ENCODE results near the gene CDYL. TPM values are rescaled to one million over a fixed set of nuclear protein-coding genes. Genes with fewer than 3 reads are reported as not detected.

CDYL gene
- total RNA-seq, 2 donors from 2014 or later: 6.6 to 8.0 TPM

DNA sequence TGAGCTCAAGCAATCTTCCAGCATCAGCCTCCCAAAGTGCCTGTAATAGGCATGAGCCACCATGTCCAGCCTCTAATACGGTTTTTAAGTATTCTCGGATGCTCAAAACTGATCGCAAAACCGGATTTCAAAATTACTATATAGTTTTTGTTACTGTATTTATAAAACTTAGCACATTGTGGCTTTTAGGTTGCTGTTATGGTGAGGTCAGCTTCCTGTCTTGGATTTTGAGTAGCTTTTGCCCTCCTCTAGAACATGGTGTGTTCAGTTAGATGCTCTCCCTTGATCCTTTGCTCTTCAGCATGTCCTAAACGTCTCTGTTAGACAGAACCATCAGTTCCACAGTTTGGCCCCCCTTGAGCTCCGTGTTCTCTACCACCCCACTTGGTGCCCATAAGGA lies 131.4 kb downstream of the CDYL start:
- Histone ChIP-seq H3K9me3 (no peaks in the 10 kb centered on the region), H3K36me3 (replicated peaks in 1 of 2; ENCODE audit: insufficient read depth in 1 of 2, low read depth in 2 of 2) (no peaks in the 10 kb centered on the region), H3K27ac (no peak overlapping the region), H3K27me3 (no peaks in the 10 kb centered on the region), H3K4me1 (peaks cover 22% of the 10 kb centered on the region), H3K4me3 (no peak overlapping the region)
- TF ChIP-seq POLR2A (IDR thresholded peaks at IDR 0.05): no peak
- TF ChIP-seq, protein P1, sequence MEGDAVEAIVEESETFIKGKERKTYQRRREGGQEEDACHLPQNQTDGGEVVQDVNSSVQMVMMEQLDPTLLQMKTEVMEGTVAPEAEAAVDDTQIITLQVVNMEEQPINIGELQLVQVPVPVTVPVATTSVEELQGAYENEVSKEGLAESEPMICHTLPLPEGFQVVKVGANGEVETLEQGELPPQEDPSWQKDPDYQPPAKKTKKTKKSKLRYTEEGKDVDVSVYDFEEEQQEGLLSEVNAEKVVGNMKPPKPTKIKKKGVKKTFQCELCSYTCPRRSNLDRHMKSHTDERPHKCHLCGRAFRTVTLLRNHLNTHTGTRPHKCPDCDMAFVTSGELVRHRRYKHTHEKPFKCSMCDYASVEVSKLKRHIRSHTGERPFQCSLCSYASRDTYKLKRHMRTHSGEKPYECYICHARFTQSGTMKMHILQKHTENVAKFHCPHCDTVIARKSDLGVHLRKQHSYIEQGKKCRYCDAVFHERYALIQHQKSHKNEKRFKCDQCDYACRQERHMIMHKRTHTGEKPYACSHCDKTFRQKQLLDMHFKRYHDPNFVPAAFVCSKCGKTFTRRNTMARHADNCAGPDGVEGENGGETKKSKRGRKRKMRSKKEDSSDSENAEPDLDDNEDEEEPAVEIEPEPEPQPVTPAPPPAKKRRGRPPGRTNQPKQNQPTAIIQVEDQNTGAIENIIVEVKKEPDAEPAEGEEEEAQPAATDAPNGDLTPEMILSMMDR (IDR thresholded peaks at IDR 0.05): no peak
- no peak for DNase-seq
- intact Hi-C loops (cut with DNase I): no loop called here
- ATAC-seq: no peak
- 81 to 90% methylated on average over 6 of the region's 6 CpGs for WGBS, 2 donors

GRCh38 chr6:4908062-4908461 lies 131.9 kb downstream of the CDYL start:
- Histone ChIP-seq H3K36me3 (replicated peaks in 1 of 2; ENCODE audit: insufficient read depth in 1 of 2, low read depth in 2 of 2) (no peaks in the 10 kb centered on the region), H3K27ac (no peak overlapping the region), H3K4me3 (no peak overlapping the region), H3K9me3 (no peaks in the 10 kb centered on the region), H3K27me3 (no peaks in the 10 kb centered on the region), H3K4me1 (peaks cover 22% of the 10 kb centered on the region)
- ATAC-seq: no peak
- no peak for DNase-seq
- intact Hi-C loops (cut with DNase I): no loop called here
- TF ChIP-seq POLR2A (IDR thresholded peaks at IDR 0.05): no peak
- WGBS, 2 donors: 94 to 98% methylated on average over 4 of the region's 4 CpGs

DNA sequence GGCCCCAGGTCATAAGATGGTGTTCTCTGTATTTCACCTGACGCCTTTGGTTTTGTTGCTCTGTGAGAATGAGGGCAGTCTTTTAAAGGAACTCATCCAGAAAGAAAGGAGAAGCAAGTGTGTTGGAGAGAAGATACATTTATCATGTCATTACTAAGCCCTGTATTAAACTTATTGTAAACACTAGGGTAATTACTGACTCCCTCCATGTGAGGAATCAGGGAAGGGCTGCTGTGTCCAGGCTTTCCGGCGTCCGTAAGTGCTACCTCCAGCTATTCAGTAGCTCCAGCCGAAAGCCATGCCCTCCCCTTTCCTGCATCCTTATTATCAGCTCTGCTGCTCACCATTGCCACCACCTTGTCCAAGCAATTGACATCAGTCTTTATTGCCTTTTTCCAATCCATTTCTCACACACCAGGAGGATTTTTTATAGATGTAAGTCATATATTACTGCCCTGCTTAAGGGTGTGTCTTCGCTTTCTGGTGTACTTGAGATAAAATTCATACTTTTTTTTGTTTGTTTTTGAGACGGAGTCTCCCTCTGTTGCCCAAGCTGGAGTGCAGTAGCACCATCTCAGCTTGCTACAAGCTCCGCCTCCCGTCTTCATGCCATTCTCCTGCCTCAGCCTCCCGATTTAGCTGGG lies 133.0 kb downstream of the CDYL start:
- 84 to 88% methylated on average over 10 of the region's 10 CpGs for WGBS, 2 donors
- peaks cover 29% of the 10 kb centered on the region for H3K4me1 ChIP-seq
- DNase-seq (no peak), ATAC-seq (no peak)
- no peaks in the 10 kb centered on the region for H3K27me3 ChIP-seq
- no peaks in the 10 kb centered on the region for H3K36me3 ChIP-seq (replicated peaks in 1 of 2; ENCODE audit: insufficient read depth in 1 of 2, low read depth in 2 of 2)
- intact Hi-C loops (cut with DNase I): no loop called here
- TF ChIP-seq POLR2A (IDR thresholded peaks at IDR 0.05): no peak
- no peak overlapping the region for H3K27ac ChIP-seq
- H3K4me3 ChIP-seq: no peak overlapping the region
- H3K9me3 ChIP-seq: no peaks in the 10 kb centered on the region

- TF ChIP-seq, protein P1 (IDR thresholded peaks at IDR 0.05): no peak
- WGBS, 2 donors: 65 to 70% methylated on average over 9 of the region's 9 CpGs
- ATAC-seq: no peak
Observed at GRCh38 chr6:4910037-4910760, 134.0 kb downstream of the CDYL start.

DNA sequence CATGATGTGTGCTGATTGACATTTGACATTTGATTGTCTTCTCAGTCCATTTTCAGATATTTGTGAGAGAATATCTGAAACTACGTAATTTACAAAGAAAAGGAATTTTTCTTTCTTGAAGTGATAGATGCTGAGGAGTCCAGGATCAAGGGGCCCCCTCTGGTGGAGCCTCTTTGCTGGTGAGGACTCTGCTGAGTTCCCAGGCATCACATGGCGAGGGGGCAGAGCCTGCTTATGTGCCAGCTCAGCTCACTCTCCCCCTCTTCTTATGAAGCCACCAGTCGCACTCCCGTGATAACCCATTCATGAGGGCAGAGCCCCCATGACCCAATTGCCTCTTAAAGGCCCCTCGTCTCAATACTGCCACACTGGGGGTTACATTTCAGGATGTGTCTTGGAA lies 136.4 kb downstream of the CDYL start:
- Histone ChIP-seq H3K4me1 (peaks cover 18% of the 10 kb centered on the region), H3K36me3 (replicated peaks in 1 of 2; ENCODE audit: insufficient read depth in 1 of 2, low read depth in 2 of 2) (no peaks in the 10 kb centered on the region), H3K9me3 (no peaks in the 10 kb centered on the region), H3K27ac (no peak overlapping the region), H3K27me3 (no peaks in the 10 kb centered on the region), H3K4me3 (no peak overlapping the region)
- DNase-seq (no peak), ATAC-seq (no peak)
- intact Hi-C loops (cut with DNase I): no loop called here
- WGBS, 2 donors: 95 to 97% methylated on average over 5 of the region's 5 CpGs
- TF ChIP-seq, protein P1 (IDR thresholded peaks at IDR 0.05): no peak
- no peak for TF ChIP-seq POLR2A (IDR thresholded peaks at IDR 0.05)

More at GRCh38 chr6:4910037-4910760, 134.0 kb downstream of the CDYL start:
- no peaks in the 10 kb centered on the region for H3K36me3 ChIP-seq (replicated peaks in 1 of 2; ENCODE audit: insufficient read depth in 1 of 2, low read depth in 2 of 2)
- H3K4me1 ChIP-seq: peaks cover 34% of the 10 kb centered on the region
- no peaks in the 10 kb centered on the region for H3K9me3 ChIP-seq
- no peak overlapping the region for H3K27ac ChIP-seq
- intact Hi-C loops (cut with DNase I): no loop called here
- peak in 1 of 4 donors; percentile 37 for DNase-seq
- H3K4me3 ChIP-seq: no peak overlapping the region
- no peaks in the 10 kb centered on the region for H3K27me3 ChIP-seq

Measured in body of pancreas (tissue), 4 donors.